Hepatocyte (in vitro differentiated cells): Measurements from ENCODE around the gene ERGIC1.

Experiments
- CTCF ChIP-seq: fragments of 200-600 bp; sonication (generic); IDR thresholded peaks from 2 replicates; pipeline ENCODE4 v1.5.1; 2016; ENCODE audit warnings: antibody characterized with exemption, mild to moderate bottlenecking; ENCODE audit not compliant: poor library complexity
- EZH2 ChIP-seq: fragments of 200-600 bp; sonication (generic); IDR thresholded peaks from 2 replicates; pipeline ENCODE4 v1.6.1; 2016; ENCODE audit warnings: antibody characterized with exemption, mild to moderate bottlenecking, borderline replicate concordance
- EZH2phosphoT487 ChIP-seq: fragments of 200-600 bp; sonication (generic); IDR thresholded peaks from one replicate; pipeline ENCODE4 v1.6.1; 2018; ENCODE audit warnings: antibody characterized with exemption, mild to moderate bottlenecking, low read depth, moderate library complexity; ENCODE audit not compliant: unreplicated experiment, severe bottlenecking

GRCh38 chr5:172959824-172960799 lies 126.1 kb downstream of the ERGIC1 start:
- TF ChIP-seq CTCF (no peak), EZH2phosphoT487 (no peak), EZH2 (no peak)
